ENCODE measurements around the gene GP1BB.

Gene GP1BB

DNA sequence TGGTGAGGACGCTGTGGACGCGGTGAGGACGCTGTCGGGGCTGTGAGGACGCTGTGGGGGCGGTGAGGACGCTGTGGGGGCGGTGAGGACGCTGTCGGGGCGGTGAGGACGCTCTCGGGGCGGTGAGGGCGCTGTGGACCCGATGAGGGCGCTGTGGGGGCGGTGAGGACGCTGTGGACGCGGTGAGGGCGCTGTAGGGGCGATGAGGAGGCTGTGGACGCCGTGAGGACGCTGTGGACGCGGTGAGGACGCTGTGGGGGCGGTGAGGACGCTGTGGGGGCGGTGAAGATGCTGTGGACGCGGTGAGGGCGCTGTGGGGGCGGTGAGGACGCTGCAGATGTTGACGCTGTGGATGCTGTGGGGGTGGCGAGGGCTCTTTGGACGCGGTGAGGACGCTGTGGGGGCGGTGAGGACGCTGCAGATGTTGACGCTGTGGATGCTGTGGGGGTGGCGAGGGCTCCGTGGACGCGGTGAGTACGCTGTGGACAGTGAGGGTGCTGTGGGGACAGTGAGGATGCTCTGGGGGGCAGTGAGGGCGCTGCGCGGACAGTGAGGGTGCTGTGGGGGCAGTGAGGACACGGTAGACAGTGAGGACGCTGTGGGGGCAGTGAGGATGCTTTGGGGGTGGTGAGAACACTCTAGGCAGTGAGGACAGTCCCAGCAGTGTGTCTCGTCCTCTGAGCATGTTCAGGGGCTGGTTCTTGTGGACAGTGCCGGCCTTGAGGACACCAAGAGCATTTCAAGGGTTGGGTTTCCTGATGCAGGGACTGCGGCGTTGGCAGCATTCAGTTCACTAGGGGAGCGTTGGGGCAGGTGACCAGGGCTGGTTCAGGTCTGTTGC, 4.2 kb downstream of the GP1BB start:
- DNase-seq = no peak

DNA sequence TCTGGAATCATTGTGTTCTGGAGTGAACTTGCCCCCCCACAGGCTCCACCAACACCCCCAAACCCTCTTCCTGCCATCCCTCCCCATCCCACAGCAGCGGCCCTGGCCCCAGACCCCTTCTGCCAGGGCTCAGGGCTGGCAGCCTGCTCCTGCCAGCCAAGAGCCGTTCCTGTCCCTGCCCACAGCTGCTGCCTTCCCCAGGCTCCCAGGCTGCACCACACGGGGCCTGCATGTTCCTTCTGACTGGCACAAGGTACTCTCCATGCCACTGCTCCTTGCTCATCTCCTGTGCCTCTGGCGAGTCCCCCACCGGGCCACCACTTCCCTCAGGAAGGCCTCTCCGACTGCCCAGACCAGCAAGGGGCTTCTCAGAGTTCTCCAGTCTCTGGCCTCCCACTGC, 4.9 kb downstream of the GP1BB start:
- no peak for DNase-seq

DNA sequence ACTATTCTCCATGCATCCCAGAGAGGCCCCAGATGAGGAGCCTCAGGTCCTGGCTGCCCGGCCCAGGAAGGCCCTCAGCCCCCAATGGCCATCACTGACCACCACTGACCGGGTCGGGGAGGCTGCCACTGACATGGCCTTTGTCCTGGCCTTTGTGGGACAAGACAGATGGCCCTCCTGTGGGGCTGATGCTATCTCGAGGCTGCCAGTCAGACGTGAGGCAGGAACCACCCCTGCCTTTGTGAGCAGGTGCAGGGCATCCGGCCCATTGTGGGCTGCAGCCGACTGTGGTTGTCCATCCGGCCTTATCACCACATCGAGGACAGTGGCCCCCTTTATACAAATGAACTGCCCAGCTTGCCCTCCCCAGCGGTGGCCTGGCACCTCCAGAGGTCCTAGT, 5.5 kb downstream of the GP1BB start:
- DNase-seq = no peak

DNA sequence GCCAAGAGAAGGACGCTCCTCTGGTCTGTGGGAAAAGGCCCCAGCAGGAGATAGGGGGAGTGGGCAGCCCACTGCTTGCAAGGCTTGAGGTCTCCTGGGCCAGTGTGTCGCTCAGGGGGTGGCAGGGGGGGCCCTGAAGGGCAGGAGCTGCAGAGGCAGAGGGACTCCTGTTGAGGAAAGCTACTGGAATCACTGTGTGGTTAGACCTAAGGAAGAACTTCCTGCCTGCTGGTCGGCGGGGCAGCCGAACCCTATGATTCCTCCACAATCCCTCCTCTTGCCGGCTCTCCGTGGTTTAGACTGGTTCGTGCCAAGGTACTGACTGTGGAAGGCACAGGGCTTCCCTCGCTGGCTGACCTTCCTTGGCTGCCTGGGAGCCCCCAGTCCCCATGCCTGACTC, 6.2 kb downstream of the GP1BB start:
- no peak for DNase-seq

DNA sequence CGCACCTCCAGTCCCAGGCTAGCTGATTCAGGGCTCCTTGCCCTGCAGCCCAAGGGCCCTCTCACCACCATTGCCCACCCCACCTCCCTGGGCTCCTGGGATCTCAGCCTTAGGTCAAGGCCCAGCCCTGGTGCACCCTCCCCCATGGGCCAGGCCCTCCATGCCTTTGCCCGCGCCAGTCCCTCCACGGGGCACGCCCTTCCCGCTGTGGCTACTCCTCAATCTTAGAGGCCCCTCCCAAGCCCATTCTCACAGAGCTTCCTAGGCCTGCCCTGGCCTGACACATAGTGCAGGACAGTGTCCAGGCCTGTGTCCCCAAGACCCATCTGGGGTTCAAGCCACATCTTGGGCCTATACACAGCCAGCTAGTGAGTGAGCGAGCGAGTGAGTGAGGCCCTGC, 6.9 kb downstream of the GP1BB start:
- no peak for DNase-seq

DNA sequence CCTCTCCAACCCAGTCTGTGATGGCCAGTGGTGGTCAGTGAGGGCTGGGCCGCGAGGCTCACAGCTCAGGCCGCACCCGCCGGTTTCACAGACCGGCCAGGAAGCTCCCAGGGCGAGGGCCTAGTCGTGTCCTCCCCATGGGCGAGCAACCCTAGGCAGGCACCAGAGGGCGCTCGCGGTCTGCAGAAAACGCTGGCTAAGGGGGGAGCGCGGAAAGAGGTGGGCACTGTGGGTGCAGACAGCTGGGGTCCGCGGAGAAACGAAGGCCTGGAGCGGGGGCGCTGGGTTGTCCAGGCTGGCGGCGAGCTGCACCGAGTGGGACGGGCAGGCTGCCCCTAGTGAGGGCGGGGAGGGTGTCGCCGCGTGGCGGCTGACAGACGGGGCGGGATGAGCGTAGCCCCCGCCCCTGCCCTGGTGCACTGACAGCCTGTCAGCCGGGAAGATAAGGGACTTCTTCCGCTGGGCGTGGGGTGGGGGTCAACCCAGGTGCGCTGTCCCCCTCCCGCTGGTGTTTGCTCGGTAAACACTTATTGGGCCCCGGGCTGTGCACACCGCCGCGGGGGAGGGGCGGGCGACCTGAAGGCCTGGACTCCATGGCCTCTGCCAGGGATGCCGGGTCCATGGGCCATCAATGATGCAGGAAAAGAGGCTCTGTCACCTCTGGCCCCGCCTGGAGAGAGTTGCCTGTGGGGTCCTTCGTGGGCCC, 7.5 kb downstream of the GP1BB start:
- peak; percentile 66 for DNase-seq

DNA sequence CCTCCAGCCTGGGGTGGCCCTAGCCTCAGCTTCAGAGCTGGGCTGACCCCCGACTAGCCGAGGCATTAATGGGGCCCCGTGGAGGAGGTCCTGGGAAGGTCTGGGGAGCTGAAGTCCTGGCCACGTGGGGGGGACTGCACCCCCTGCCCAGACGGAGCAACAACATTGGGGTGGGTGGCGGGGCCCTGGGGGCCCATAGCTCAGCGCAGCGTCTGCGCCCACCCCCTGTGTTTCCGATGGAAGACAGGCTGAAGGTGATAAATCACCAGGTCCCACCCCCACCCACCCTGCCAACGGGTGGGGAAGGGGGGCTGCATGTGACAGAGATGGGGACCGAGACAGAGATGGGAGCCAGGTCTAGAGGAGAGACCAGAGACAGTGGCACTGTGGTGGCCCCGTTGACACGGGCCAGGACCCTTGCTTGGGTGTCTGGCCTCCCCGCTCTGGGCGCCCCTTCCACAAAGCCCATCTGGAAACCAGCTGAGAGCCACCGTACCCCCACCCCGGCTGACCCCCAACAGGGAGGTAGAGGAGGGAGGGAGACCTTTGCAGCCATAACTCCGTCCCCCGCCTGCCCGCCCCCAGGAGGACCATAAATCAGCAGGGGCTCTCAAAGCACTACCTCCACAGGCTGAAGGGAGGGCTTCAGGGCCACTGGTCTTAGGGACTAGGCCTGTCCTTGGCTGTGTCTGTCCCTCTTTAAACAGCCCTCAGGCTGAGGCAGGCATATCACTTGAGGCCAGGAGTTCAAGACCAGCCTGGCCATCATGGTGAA, 8.2 kb downstream of the GP1BB start:
- no peak for DNase-seq

DNA sequence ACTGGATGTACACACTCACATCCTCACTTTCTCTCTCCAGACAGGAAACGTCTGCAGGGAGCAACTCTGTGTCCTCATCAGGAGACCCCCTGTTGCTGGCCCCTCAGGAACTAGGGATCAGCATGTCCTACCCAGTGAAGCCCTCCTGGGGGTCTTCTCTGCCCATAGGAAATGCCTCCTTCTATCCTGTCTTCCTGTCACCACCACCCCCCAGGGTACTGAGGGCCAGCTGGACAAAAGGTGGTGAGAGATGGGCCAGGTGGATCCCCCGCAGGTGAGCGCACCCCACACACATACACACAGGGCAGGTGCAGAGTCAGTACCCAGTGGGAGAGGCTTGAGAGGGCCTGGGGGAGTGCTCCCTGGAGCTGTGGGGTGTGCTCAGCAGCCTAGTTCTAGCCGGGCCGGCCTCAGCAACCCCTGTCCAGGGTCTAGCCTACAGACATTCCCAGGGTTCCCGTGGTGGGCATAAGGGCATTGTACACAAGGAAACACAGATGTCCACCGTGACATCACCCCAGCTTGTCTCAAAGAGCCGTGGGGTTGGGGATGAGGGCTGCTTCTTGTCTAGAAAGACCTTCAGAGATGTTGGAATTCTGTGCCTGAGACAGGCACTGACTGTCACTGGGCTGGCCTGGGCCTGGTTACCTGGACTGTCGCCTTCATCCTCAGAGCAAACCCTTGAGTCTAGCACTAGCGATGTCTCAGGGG, 9.2 kb downstream of the GP1BB start:
- DNase-seq = no peak

DNA sequence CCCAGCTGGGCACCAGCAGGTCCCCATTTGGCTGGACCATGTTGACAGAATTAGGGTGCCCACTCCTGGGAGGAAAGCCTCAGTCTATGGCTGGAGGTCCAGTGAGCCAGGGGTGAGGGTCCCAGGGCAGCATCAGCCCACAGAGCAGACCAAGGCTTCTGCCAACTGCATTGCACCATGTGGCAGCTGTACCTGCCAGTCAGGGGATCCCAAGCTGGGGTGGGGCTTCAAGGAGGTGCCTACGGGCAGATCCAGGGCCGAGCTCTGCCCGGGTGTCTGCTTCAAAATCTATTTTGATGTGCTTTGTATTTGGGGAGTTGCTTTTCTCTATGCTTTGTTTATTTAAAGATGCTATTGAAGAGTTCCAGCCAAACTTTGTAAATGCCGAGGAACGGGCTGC, 10.4 kb downstream of the GP1BB start:
- DNase-seq = no peak

DNA sequence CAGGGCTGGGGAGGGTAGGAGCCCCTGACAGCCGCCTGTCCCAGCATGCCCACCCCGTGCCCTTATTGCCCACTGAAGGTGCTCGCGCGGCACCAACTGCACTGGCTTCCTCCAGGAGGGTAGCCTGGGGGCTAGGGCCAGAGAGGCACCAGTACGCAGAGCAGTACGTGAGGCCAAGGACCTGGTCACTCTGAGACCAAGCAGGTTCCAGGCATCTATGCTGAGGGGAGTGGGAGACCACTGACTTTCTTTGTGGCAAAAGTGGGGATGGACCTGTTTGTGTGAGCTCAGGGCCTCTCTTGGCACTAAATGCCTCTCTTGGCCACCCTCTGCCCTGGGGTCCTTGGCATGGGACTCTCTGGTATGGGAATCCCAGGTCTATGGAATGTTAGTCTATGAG, 10.8 kb downstream of the GP1BB start:
- DNase-seq = no peak

DNA sequence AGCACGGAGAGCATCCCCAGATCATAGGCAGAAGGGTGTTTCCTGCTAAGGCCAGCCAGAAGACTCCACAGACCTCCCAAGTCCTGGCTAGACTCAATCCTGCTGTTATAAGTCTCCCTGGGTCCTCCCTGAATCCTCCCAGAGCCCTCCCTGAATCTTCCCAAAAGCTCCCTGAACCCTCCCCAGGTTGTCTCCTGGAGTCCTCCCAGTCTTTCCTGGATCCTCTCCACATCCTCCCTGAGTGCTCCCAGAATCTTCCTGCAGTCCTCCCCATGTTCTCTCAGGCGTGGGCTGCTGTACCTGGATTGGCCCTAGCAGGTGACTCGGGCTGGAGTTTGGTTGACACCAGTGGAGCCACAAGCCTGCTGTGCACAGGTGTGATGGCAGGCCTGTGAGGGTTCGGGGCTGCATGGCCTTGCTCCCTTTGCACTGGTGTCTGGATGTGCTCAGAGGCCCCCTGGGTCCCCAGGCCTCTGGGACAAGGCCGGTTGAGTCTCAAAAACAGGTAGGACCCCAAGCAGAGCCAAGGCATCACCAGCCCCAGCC, 11.6 kb downstream of the GP1BB start:
- no peak for DNase-seq

DNA sequence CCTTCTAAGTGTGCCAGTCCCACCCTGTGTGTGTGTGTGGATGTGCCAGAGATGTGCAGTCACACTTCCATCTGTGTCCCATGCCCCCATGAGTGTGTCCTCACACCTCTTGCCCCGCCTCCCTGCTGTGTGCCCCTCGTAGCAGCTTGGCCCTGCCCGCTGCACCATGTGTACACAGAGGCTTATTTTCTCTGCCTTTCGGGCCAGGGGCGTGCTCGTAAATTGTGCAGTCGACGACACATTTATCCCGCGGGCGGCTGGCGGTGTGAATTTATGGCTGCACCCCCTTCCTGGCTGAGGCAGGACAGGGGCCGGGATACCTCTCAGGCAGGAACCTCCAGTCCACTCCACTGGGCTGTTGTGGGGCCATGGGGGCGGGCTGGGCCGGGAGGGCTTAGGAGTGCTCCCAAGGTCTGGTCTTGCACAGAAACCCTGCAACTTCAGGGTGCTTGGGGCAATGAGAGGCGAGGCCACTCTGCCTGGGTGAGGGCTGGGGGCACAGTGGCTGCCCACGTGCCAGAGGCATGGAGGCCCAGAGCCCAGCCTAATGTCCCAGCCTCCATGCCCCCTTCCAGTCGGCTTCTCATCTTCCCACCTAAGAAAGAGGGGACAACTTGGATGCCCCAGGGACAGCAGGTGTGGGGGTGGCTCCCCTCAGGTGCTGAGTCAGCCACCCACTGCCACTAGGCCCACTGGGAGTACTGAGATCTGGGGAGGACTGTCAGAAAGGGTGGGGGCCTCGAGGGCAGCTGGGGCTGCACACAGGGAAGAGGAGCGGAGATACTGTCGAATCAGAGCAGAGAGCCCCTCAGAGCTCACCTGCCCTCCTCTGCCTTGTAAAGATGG, 12.5 kb downstream of the GP1BB start:
- no peak for DNase-seq

DNA sequence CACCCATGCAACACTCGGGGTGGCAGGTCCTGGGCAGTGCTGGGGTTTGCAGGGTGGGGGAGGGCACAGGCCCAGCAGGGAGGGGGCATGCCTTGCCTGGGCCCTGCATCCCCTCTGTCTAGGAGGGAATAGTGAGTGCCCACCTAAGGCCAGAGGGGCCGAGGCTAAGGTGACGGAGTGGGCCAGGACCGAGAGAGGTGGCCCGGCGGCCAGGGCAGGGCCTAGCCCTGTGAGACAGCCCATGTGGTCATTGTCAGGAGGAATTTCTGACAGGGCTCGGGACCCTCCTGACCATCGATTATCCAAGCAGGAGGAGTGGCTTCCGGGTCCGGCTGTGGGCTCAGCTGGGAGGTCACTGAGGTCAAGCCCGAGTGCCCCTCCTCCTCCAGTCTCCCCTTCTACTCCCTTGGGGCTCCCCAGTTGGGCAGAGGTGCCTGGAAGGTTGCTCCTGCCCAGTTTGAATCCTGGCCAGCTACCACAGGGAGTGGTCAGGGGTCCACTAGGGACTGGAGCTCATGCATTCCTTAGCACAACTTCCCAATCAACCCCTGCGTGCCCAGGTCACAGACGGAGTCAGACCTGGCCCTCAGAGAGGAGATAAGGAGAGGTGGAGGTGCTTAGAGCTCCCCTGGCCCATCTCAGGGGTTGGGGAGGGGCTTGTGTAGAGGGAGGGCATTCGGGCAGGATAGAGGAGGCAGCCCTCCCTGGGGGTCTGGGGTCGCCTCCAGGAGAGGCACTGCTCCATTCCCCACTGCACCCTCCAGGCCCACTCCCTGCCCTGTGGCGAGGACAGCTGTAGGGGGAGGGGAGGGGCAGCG, 14.7 kb downstream of the GP1BB start:
- no peak for DNase-seq

DNA sequence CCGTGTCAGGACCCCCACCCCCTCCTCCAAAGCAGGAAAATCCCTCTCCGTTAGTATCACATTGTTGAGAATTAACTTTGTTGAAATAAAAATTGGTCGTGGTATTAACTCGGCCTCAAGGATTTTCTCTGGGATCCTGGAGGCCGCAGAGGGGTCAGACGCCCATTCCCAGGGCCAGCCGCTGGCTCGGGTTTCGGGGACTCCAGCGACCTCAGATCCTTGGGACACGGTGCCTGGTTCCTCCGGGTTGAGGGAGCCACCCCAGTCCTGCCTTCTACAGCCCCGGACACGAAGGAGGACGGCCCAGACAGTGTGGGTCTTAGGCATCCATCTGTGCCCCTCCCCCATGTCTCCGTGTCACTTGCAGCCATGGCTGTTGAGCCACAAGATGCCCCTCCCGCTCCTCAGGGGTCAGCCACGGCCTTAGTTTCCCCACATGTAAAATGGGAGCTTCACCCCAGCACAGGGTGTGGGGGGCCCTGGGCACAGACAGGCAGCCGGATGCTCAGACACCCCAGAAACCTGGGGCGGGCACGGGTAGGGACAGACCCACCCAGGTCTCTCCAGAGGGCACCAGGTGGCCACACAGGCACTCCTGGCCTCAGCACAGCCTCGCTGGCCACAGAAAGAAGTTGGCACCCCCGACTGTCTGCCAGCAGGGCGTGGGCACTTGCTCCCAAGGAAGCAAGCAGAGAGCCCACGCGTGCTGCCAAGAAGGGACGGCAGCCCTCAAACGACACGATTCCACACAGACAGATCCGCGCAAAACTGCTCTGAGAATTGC, 15.5 kb downstream of the GP1BB start:
- DNase-seq = no peak

DNA sequence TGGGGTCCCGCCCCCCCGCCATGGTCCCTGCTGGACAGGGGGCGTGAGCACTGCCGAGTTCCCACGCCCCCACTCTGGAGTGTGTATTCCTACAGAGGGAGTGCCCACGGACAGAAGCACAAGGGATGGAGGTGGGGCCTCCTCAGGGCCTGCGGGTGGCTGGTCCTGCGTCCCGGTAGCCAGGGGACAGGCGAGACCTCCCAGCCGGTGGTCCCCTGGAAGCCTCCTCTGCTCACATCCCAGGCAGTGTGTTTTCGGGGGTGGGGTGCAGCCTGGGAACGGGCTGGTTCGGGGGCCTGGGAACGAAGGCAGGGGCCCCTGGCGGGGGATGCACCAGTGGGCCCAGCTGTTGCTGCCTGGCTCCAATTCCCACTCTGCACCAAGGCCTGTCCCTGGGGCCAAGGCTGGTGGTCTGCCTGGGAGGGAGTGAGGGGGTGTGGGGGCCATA, 16.1 kb downstream of the GP1BB start:
- DNase-seq = no peak

DNA sequence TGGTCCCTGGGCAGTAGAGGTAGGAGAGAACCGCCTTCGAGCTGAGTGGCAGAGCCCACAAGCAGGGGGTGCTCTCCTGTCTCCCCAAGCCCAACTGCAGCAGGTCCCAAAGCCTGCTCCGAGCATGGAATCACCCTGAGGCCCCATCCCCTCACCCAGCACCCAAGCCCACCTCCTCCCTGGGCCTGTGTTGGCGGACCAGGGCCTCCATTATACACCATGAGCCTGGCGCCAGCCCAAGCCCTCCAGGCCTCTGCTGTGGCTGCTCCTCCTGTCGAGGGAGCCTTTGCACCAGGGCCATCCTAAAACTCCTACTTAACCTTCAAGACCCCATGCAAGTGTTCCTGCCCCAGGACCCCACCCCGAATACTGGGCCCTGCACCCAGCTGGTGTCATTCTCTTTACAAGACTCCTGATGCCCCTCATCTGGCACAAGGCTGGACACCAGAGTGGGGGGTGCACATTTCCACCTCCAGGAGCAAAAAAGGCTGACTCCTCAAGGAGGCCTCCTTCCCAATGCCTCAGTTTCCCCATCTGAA, 16.6 kb downstream of the GP1BB start:
- no peak for DNase-seq

DNA sequence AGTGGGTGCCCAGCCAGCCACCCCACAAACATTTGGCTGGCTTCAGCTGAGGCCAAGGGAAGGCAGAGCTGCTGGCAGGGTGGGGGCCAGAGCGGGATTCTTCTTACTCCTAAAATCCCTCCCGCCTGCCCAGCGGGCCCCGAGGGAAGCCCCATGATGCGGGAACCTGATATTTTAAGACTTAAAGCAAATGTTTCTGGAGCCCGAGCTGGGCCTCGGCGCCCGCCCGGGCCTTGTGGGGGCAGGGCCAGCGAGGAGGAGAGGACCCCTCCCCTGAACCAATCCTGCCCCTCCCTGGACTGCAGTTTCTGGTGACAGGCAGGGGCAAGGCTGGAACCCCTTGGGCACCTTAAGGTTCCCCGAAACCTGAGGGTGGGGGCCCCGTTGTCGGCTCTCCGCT, 17.2 kb downstream of the GP1BB start:
- no peak for DNase-seq

DNA sequence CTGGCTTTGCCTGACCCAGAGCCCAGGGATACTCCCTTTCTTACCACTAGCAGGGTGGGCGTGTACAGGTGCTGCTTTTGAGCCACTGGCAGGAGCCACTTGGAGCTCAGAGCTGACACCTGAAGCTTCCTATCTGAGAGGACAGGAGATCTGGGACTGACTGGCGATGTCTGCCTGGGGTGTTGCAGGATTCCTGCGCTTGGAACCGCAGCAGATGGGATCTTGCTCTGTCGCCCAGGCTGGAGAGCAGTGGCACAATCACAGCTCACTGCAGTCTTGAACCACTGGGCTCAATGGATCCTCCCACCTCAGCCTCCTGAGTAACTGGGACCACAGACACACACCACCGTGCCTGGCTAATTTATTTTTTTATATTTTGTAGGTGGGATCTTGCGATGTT, 17.7 kb downstream of the GP1BB start:
- no peak for DNase-seq

DNA sequence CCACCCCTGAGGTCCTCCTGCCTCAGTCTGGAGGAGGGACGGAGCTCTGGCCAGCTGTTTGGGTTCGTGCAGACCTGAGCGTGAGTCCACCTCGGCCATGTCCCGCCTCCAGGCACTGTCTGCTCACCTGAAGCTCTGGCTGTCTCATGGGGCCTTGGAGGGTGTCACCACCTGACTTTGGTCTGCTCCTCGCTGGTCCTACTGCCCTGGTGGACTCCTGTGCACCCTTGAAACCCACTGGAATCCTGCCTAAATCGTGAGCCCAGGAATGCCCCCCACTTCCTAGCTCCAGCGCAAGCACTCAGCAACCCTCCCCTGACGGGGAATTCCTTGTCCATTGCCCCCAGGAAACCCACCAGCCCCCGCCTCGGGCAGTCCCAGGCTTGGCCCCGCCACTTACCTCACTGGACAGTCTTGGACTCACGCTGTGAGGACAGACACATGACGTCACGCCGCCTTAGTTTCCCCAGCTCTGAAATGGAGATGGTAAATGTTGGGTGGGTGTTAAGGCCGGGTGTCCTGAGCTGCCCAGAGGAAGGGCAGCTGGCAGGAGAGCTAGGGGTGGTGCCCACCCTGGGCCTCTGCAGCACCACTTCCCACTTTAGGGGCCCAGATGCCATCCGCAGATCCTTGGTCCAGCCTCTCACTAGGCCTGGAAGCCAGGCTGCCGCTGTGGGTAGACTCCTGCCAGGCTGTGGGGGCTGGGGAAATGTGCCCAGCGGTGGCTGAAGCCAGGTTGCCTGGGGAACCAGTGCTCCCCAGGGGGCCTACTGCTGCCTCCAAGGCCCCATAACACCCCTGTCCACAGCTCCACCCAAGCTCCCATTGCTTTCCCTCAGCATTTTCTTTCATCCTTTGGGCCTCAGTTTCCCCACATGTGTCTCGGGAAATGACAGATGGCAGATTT, 19.1 kb downstream of the GP1BB start:
- no peak for DNase-seq
